ENCODE measurements around the gene PNKP.
A peak's percentile ranks its signal among the peaks of the same experiment; 100 is the strongest.

Gene PNKP

GRCh38 chr19:49889687-49890348 is 22.4 kb upstream of the PNKP start:
- DNase-seq = peak; percentile 62

GRCh38 chr19:49889038-49889686 is 21.8 kb upstream of the PNKP start:
- DNase-seq = no peak

- no peak for DNase-seq
Measured at GRCh38 chr19:49888510-49888824, 21.1 kb upstream of the PNKP start.

GRCh38 chr19:49887665-49888509 is 20.5 kb upstream of the PNKP start:
- DNase-seq = no peak

- no peak for DNase-seq
Measured at GRCh38 chr19:49887037-49887664, 19.8 kb upstream of the PNKP start.

- no peak for DNase-seq
Measured at GRCh38 chr19:49884760-49885159, 17.4 kb upstream of the PNKP start.

- no peak for DNase-seq
Measured at GRCh38 chr19:49884109-49884508, 16.7 kb upstream of the PNKP start.

GRCh38 chr19:49883094-49883493 is 15.7 kb upstream of the PNKP start:
- no peak for DNase-seq

GRCh38 chr19:49882643-49883042 is 15.3 kb upstream of the PNKP start:
- DNase-seq = no peak

- no peak for DNase-seq
Measured at GRCh38 chr19:49881672-49882394, 14.5 kb upstream of the PNKP start.

- DNase-seq = no peak
Measured at GRCh38 chr19:49881186-49881585, 13.8 kb upstream of the PNKP start.

- no peak for DNase-seq
Measured at GRCh38 chr19:49880162-49880869, 12.9 kb upstream of the PNKP start.

- no peak for DNase-seq
Measured at GRCh38 chr19:49879243-49879963, 12.0 kb upstream of the PNKP start.

GRCh38 chr19:49878744-49879070 is 11.3 kb upstream of the PNKP start:
- no peak for DNase-seq

- peak; percentile 99 for DNase-seq
Measured at GRCh38 chr19:49877879-49878743, 10.7 kb upstream of the PNKP start.

GRCh38 chr19:49877020-49877878 is 9.9 kb upstream of the PNKP start, which contains the start of the genes AKT1S1 and TBC1D17:
Gene AKT1S1 (minus strand): TSS chr19:49877355. CDS start chr19:49873295, 4,060 bp downstream.
Gene TBC1D17 (plus strand): TSS chr19:49877702. CDS start chr19:49877724, 22 bp downstream.
- peak; percentile 96 for DNase-seq

GRCh38 chr19:49876422-49877019 is 9.1 kb upstream of the PNKP start:
- peak; percentile 95 for DNase-seq

GRCh38 chr19:49875857-49876421 is 8.6 kb upstream of the PNKP start:
- no peak for DNase-seq
